ENCODE results near the gene F8A1.
"Not testable (repeated sequence)": the region's sequence is repeated elsewhere in the genome, so short reads cannot be mapped to it uniquely, and the experiment has no call there.

The F8A1 gene

DNA sequence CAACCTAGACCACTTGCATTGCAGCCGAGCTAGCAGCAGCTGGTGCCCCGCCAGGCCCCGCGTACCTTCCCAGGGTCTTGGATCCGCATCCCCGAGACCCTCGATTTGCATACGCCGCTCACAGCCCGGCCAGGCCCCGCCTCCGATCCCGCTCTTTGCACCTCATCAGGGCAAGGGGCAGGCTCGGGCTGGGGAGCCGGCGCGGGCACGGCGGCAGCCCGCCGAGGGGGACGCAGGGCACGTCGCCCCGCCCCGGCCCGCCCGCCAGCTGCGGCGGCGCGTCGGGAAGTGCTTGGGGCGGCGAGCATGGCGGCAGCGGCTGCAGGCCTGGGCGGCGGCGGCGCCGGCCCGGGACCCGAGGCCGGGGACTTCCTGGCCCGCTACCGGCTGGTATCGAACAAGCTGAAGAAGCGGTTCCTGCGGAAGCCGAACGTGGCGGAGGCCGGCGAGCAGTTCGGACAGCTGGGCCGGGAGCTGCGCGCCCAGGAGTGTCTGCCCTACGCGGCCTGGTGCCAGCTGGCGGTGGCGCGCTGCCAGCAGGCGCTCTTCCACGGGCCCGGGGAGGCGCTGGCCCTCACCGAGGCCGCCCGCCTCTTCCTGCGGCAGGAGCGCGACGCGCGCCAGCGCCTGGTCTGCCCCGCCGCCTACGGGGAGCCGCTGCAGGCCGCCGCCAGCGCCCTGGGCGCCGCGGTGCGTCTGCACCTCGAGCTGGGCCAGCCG lies at the start of gene F8A1:
Gene F8A1, plus strand, starts transcription at position 287 of the 720 bp plus-strand sequence. Its CDS starts 20 bp downstream, at position 307.
- H3K4me3 ChIP-seq (ENCODE audit: low read depth, low read length) = peak within 1 kb of the TSS; percentile 29; the same call in 1 of the 2 replicates
- not testable (repeated sequence) for DNase-seq (ENCODE audit: low read depth)

GRCh38 chrX:154840856-154841255 lies 45.3 kb upstream of the F8A1 start:
- TF ChIP-seq, protein P1, sequence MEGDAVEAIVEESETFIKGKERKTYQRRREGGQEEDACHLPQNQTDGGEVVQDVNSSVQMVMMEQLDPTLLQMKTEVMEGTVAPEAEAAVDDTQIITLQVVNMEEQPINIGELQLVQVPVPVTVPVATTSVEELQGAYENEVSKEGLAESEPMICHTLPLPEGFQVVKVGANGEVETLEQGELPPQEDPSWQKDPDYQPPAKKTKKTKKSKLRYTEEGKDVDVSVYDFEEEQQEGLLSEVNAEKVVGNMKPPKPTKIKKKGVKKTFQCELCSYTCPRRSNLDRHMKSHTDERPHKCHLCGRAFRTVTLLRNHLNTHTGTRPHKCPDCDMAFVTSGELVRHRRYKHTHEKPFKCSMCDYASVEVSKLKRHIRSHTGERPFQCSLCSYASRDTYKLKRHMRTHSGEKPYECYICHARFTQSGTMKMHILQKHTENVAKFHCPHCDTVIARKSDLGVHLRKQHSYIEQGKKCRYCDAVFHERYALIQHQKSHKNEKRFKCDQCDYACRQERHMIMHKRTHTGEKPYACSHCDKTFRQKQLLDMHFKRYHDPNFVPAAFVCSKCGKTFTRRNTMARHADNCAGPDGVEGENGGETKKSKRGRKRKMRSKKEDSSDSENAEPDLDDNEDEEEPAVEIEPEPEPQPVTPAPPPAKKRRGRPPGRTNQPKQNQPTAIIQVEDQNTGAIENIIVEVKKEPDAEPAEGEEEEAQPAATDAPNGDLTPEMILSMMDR (IDR thresholded peaks at IDR 0.05; ENCODE audit: control insufficient read depth, extremely low read depth, insufficient read depth) = peak; percentile 43
- no peak overlapping the region for H3K4me3 ChIP-seq (ENCODE audit: low read depth, low read length)
- peak; percentile 8 for DNase-seq (ENCODE audit: low read depth)

- no peak for DNase-seq (ENCODE audit: low read depth)
- TF ChIP-seq, protein P1 (IDR thresholded peaks at IDR 0.05; ENCODE audit: control insufficient read depth, extremely low read depth, insufficient read depth) = no peak
- no peak overlapping the region for H3K4me3 ChIP-seq (ENCODE audit: low read depth, low read length)
Measured at GRCh38 chrX:154850957-154851611, 35.1 kb upstream of the F8A1 start.

DNA sequence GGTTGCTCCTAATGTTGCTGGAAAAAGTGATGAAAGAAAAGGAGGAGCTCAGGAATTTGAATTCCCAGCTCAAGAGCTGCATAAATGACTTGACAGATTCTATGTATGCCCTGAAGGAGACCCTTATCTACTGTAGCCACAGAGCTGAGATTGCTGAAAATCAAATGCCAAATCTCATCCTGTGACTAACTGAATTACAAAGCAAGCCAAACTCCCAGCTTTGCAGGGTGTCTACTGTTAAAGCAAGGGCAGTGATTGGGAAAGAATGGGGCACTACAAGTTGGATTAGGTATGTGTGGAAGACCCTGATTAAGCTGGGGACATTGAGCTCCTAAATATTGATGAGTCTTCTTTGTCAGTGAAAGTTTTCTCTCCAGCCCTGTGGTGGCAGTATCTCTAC lies 30.9 kb upstream of the F8A1 start:
- TF ChIP-seq, protein P1 (IDR thresholded peaks at IDR 0.05; ENCODE audit: control insufficient read depth, extremely low read depth, insufficient read depth) = no peak
- DNase-seq (ENCODE audit: low read depth) = no peak
- no peak overlapping the region for H3K4me3 ChIP-seq (ENCODE audit: low read depth, low read length)

DNA sequence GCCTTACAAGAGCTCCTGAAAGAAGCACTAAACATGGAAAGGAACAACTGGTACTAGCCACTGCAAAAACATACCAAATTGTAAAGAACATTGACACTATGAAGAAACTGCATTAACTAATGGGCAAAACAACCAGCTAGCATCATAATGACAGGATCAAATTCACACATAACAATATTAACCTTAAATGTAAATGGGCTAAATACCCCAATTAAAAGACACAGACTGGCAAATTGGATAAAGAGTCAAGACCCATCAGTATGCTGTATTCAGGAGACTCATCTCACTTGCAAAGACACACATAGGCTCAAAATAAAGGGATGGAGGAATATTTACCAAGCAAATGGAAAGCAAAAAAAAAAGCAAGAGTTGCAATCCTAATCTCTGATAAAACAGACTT lies 17.6 kb upstream of the F8A1 start:
- DNase-seq (ENCODE audit: low read depth) = not testable (repeated sequence)

GRCh38 chrX:154873329-154873728 lies 12.8 kb upstream of the F8A1 start:
- TF ChIP-seq, protein P1 (IDR thresholded peaks at IDR 0.05; ENCODE audit: control insufficient read depth, extremely low read depth, insufficient read depth) = no peak
- H3K4me3 ChIP-seq (ENCODE audit: low read depth, low read length) = no peak overlapping the region
- DNase-seq (ENCODE audit: low read depth) = no peak

More for the DNA sequence above, 17.6 kb upstream of the F8A1 start:
- not testable (repeated sequence) for H3K4me3 ChIP-seq (ENCODE audit: low read depth, low read length)

DNA sequence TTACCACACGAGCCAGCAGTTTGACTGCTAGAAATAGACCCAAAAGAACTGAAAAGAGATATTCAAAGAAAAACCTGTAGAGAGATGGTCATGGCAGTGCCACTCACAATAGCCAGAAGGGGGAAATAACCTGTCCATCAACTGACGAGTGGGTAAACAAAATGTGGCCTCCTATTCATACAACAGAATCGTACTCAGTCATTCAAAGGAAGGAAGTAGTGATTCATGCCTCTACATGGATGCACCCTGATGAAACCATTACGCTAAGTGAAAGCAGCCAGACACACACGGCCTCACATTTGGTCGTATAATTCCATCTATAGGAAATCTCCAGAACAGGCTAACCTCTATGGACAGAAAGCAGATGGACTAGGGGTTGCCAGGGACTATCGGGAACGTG lies 2.1 kb upstream of the F8A1 start:
- not testable (repeated sequence) for H3K4me3 ChIP-seq (ENCODE audit: low read depth, low read length); DNase-seq (ENCODE audit: low read depth)

DNA sequence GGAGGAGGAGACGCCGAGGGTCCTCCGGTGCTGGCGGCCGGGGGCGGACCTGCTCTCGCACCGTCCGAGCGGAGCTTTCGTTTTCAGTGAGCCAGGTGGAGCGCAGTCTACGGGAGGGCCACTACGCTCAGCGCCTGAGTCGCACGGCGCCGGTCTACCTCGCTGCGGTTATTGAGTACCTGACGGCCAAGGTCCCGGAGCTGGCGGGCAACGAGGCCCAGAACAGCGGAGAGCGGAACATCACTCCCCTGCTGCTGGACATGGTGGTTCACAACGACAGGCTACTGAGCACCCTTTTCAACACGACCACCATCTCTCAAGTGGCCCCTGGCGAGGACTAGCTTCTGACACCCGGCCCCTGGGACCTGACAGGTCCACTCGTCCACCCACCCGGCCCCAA lies 1.1 kb upstream of the F8A1 start:
- DNase-seq (ENCODE audit: low read depth) = not testable (repeated sequence)

GRCh38 chrX:154885549-154885948 lies 606 bp upstream of the F8A1 start:
- H3K4me3 ChIP-seq (ENCODE audit: low read depth, low read length); DNase-seq (ENCODE audit: low read depth): not testable (repeated sequence)

More for the DNA sequence above, 1.1 kb upstream of the F8A1 start:
- H3K4me3 ChIP-seq (ENCODE audit: low read depth, low read length) = not testable (repeated sequence)

- not testable (repeated sequence) for DNase-seq (ENCODE audit: low read depth); H3K4me3 ChIP-seq (ENCODE audit: low read depth, low read length)
Measured at GRCh38 chrX:154886789-154887221, 650 bp downstream of the F8A1 start.
